Measurements from ENCODE around the gene HERPUD1.
"Not testable (repeated sequence)": the region's sequence is repeated elsewhere in the genome, so short reads cannot be mapped to it uniquely, and the experiment has no call there.

HERPUD1 gene

GRCh38 chr16:56987692-56988091, 55.8 kb downstream of the HERPUD1 start:
- in situ Hi-C loops (cut with HindIII; ENCODE audit: low pct_ligation_motif_present, low pct_unique_long_range_greater_than_20kb, low sequenced_read_pairs) = no loop called here
- no peak for DNase-seq

GRCh38 chr16:56988161-56988947, 56.4 kb downstream of the HERPUD1 start:
- in situ Hi-C loops (cut with HindIII; ENCODE audit: low pct_ligation_motif_present, low pct_unique_long_range_greater_than_20kb, low sequenced_read_pairs) = no loop called here
- DNase-seq = no peak

GRCh38 chr16:56988948-56989945, 57.3 kb downstream of the HERPUD1 start, which contains the start of gene NLRC5:
Gene NLRC5 (plus strand): TSS chr16:56989557. CDS start chr16:57020713, 31,156 bp downstream.
- in situ Hi-C loops (cut with HindIII; ENCODE audit: low pct_ligation_motif_present, low pct_unique_long_range_greater_than_20kb, low sequenced_read_pairs) = no loop called here
- DNase-seq = peak; percentile 92

- in situ Hi-C loops (cut with HindIII; ENCODE audit: low pct_ligation_motif_present, low pct_unique_long_range_greater_than_20kb, low sequenced_read_pairs) = no loop called here
- no peak for DNase-seq
Measured at GRCh38 chr16:56989988-56990387, 58.0 kb downstream of the HERPUD1 start.

GRCh38 chr16:56990407-56991286, 58.7 kb downstream of the HERPUD1 start:
- in situ Hi-C loops (cut with HindIII; ENCODE audit: low pct_ligation_motif_present, low pct_unique_long_range_greater_than_20kb, low sequenced_read_pairs) = no loop called here
- DNase-seq = no peak

GRCh38 chr16:56992431-56992830, 60.5 kb downstream of the HERPUD1 start:
- DNase-seq; in situ Hi-C loops (cut with HindIII; ENCODE audit: low pct_ligation_motif_present, low pct_unique_long_range_greater_than_20kb, low sequenced_read_pairs): not testable (repeated sequence)

- in situ Hi-C loops (cut with HindIII; ENCODE audit: low pct_ligation_motif_present, low pct_unique_long_range_greater_than_20kb, low sequenced_read_pairs) = no loop called here
- no peak for DNase-seq
Measured at GRCh38 chr16:56993204-56993603, 61.3 kb downstream of the HERPUD1 start.

- in situ Hi-C loops (cut with HindIII; ENCODE audit: low pct_ligation_motif_present, low pct_unique_long_range_greater_than_20kb, low sequenced_read_pairs) = no loop called here
Measured at GRCh38 chr16:56994311-56994710, 62.4 kb downstream of the HERPUD1 start.

More at GRCh38 chr16:56994311-56994710, 62.4 kb downstream of the HERPUD1 start:
- no peak for DNase-seq
